GM20431 (cell line): ENCODE results near the gene KRT79.

Experiments
- in situ Hi-C: fragments of 300-500 bp; cut with MseI, MboI; formaldehyde crosslinking; loops from one replicate; pipeline ENCODE4 v1.15.0; 2020; ENCODE audit warnings: low sequenced_read_pairs; ENCODE audit not compliant: unreplicated experiment

The KRT79 gene

DNA sequence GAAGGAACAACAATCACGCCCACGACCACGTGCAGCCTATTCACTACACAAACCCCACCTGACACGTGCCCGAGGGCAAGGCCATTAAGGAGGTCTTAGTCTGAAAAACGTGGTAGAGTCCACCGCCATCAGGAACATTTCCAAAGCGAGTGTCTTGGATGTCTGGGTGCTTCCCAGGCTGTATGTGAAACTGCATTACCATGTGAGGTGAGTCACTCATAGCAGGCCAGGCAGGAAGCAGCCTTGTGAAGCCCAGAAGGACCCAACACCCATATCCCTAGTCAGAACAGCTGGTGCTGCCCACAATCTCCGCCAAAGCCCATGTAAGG is 3.3 kb upstream of the KRT79 start:
- in situ Hi-C loops: no loop called here

GRCh38 chr12:52836491-52837412 is 2.6 kb upstream of the KRT79 start:
- in situ Hi-C loops: no loop called here

DNA sequence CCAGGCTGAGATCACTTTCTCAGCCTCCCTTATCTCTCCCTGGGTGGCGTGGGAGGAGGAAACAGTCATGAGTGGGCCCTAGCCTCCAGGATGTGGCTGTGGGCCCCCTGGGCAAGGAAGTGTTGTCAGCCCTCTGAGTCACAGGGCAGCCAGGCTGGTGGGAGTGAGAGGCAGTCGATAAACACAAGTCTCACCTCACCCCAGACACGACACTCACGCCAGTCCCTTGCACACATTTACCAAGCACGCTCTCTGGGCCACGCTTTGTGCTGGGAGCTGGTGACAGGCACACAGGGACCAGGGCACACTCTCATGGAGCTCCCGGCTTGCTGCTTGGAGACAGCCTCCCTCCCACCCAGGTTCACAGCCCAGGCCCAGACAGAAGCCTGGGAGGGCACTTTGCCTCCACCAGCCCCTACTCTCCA is 1.9 kb upstream of the KRT79 start:
- in situ Hi-C loops: no loop called here

DNA sequence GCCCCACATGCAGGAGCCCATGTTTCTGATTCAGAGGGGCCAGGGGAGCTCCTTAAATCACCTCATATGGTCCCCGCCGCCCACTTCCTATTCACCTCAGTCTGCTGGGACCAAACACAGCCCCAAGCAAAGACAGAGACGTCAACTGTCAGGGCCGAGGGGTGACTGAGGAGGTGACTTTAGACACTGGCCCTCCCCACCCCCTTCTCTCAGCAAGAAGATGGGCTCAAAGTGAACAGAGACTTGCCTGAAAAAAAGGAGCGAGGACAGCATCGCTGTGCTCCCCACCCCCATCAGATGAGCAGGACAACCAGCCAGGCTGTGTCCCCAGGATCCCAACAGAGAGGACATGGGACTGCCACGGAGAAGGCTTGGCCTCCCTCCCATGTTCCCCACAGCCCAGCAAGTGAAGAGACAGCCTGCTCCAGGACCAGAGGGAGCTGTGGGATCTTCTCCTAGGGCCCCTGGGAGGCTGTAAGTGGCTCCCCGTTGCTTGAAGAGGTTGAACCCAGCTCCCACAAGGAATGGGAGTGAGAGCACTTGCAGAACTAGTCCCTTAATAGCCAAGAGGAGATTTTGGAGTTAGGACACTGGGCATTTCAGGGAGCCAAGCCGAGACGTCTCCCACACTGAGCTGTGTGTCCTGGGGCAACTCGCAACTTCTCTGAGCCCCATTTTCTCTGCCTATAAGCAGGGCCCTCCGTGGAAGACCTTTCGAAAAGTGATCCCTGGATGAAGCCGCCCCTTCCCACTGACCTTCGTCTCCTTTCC is 1.3 kb upstream of the KRT79 start:
- in situ Hi-C loops: no loop called here

DNA sequence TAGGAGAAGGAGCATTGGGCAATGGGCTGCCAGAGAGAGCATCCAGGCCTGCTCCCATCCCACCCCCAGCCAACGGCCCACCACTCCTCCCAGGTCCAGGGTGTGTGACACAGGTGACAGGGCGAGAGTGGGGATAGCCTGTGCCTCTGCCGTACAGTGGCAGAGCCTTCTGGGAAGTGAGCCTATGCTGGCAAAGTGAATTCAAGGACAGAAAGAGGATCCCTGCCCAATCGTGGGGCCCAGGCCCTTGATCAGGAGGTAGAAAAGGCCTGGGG is 553 bp upstream of the KRT79 start:
- in situ Hi-C loops: no loop called here

DNA sequence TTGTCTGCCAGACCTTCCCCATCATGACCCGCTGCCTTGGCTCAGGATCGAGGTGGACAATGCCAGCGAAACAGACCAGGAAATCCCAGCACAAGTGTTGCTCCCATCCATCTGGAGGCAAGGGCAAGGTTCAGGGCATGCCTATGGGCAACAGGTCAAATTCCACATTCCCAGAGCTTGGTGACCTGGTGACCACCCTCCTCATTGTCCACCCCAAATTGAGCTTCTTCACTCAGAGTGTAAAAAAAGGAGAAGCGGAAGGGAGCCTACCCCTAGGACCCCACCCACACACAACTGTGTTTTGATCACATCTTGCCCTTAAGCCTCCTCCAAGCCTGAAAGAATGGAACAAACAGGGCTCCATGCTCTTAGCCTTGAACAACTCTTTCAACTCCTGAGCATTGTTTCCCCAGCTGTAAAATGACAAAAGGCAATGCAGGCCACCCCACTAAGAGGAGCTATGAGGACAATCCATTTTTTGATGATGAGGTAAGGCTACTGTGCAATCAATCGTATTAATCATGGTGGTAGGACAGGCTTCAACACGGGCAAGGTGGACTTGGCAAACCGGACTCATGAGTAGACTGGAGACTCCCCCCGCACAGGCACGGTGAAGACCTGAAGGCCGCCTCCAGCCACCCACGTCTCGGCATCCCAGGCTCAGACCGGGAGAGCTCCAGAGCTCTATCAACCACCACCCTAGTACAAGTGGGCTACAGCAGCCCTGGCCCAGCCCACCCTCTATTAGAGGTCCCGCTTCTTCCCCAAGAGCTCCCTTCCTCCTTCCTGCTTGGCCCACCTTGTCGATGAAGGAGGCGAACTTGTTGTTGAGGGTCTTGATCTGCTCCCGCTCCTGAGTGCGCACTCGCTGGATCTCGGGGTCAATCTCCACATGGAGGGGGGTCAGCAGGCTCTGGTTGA is 866 bp downstream of the KRT79 start:
- in situ Hi-C loops: no loop called here

DNA sequence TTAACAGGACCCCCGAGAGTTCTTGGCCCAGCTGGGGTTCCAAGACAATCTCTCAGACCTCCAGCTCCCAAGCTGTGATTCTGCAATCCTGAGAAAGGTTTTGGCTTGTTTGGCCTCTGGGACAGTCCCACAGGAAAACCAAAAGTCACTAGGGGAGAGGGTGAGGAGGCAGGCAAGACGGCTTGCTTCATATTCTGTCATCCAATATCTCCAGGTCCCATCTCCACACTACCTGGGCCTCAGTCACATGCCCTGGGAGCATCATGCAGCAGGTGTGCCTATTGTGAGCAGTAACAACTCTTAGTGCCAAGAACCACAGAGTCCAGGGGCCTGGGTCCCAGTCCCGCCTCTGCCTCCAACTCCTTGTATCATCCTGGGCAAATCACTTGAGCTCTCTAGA is 1.7 kb downstream of the KRT79 start:
- in situ Hi-C loops: no loop called here

DNA sequence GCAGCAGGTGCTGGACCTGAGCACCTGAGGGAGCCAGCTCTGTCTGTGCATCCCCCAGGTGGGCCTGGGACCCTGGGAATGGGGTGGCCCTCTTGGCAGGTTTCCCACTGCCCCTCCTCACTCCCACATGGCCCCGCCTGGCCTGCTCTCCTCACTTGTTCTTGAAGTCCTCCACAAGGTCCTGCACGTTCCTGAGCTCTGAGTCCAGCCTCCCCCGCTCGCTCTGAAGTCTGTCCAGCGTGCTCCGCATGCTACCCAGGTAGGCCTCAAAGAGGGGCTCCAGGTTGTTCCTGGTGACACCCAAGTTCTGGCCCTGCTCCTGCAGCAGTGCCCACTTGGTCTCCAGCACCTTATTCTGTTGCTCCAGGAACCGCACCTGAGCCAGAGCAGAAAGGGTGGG is 2.9 kb downstream of the KRT79 start:
- in situ Hi-C loops: no loop called here

DNA sequence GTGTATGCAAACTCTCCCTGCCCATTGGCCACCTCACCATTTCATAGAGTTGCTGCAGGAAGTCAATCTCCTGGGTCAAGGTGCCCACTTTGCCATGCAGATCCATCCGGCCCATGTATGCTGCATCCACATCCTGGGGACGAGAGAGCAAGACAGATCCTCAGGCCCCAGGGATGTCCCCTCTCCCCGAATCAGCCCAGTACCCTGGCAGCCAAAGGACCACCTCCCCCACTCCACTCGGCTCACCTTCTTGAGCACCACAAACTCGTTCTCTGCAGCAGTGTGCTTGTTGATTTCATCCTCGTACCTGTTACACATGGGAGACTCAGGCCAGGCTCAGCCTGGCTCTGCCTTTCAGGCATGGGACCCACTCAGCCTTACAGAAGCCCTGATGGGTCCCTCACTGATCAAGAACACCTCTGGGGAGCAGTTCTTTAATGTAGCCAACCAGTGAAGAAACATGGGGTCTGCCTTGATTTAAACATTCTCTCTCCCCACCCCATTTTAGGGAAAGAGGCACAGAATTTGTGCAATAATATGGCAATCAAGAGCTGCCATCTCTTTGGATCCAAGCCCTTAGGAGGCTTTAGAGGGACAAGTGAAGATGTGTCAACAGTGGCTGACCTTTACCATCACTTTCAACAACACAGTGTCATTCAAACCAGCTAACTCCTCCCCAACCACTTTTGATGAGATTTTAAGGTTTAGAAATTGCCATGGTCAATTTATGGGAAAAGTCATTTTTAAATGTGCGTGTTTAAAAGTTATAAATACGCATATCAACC is 3.9 kb downstream of the KRT79 start:
- in situ Hi-C loops: no loop called here

DNA sequence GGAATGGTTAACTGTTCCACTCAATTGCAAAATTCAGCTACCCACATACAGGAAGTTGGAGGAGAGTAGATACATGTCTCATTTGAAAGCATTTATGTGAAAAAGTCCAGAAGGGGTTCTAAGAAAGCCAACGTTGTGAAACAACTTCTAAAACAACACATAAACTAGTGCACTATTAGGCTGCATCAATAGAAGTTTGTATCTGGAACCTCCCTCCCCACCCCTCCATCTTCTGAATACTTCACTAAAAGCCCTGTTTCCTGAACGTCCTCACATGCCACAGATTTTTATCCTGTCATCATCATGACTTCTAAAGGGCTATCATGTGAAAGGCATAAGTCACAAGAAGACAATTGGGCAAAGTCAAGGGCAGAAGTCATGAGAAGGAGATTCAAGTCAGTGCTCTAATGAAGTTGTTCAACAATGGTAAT is 5.5 kb downstream of the KRT79 start:
- in situ Hi-C loops: no loop called here

DNA sequence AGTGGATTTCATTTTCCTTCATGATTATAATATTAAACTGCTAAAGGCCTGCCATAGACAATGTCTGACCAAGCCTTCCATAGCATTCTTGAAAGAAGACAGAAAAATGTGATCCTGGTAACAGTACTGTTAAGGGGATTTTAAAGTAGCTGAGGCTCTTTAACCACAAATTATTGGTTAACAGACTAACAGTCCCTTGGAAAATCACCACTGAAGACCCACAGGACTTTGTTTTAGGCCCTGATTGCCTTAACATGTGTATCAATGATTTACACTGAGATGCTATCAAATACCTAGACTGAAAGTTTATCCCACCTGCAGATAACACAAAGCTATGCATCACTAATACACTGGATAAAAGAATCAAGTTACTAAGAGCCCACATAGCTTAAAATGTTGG is 6.0 kb downstream of the KRT79 start:
- in situ Hi-C loops: no loop called here

DNA sequence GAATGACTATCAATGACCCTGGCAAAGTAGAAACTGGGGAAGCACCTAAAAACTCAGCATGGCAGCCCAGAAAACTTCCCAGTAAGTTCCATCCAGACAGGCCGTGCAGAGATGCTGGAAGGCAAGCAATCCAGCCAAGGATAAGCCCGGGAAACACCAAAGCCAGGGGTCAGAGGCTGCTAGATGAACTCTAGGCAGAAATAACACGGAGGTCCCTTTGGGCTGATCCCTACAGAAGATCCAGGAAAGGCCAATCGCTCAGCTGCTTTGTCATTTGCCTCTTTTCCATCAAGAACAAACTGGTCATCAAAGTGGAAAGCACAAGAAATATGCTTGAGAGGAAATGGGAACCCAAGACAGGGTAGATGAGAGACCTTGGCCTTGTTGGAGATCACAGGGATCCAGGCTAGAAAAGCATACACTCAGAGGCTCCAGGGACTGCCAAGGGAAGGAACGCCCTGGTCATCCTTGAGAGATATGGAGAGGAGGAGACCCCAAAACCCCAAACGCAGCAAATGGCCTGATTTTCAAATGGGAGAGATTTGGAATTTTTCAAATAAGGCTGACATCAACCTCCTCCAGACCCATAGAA is 6.5 kb downstream of the KRT79 start:
- in situ Hi-C loops: no loop called here

DNA sequence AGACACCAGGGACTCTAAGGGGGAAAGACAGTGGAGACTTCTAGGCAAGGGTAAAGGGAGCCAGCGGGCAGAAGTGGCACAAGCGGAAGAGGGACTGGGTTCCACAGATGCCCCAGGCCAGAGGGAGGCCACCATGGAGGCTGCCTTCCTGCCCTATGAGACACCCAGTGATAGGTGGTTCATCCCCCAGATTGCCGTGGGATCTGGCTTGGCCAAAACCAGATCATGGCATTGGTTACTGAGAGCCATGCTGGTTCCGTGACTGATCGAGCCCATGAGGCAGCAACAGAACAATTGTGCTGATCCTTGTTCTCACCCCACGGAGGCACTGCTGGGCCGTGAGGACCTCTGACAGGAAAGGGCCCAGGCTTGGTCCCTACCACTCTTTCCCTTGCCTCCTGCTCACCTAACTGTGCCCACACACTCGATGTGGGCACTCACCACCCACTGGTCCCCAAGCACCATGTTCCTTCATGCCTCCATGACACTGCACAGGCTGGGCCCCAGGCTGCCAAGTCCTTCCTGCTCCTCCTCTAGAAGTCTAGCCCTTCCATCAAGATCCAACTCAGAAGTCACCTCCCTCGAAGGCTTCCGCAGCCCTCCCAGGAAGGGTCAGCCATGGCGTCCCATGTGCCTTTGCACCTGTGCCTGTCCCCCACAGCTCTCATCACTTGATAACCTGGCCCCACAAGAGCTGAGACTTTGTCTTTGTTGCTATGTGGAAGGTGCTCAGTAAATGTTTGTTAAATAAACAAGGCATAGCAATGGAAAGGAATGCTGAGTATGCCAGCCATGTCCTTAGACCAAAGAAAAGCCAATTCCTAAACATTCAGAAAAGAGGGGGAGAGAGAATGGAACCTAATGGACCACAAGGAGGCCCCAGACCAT is 7.3 kb downstream of the KRT79 start:
- in situ Hi-C loops: no loop called here

DNA sequence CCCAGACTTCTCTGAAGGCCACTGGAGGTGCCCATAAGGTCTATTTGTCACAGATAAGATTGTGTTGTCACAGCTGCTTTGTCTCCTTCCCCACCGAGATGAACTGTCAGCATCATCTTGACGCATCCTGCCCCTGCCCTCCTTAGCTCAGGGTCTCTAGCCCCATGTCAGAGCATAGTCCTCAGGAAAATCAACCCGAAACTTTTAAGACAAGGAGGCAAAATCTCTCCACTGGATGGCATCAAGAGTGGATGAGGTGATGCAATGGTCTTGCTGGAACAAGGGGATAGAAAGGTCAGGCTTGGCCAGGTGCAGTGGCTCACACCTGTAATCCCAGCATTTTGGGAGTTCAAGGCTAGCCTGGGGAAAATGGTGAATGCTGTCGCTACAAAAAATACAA is 8.2 kb downstream of the KRT79 start:
- in situ Hi-C loops: no loop called here

- in situ Hi-C loops: no loop called here
Measured at GRCh38 chr12:52824741-52825410, 9.2 kb downstream of the KRT79 start.

DNA sequence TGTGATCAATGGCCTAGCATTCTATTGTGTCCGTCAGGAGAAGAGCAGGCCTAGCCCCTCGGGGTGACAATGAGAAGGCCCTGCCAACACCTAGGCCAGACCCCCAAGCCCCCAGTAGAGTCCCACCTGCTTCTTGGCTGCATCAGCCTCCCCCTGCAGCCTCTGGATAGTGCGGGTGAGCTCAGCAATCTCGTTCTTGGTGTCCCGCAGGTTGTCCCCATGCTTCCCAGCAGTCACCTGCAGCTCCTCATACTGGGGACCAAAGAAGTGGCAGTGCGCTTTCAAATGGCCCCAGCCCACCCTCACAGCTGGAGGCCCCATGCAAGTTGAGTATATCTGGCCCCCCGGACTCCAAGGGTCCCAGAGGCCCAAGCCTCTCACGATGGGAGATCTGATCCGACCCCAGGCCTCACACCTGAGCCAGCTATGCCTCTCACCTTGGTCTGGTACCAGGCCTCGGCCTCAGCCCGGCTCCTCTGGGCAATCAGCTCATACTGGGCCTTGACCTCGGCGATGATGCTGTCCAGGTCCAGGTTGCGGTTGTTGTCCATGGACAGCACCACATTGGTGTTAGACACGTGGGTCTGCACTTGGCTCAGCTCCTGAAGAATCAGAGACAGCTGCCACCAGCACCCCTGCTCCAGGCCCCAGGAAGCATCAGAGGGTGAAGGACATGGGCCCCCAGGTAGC is 10.2 kb downstream of the KRT79 start:
- in situ Hi-C loops: no loop called here

- in situ Hi-C loops: no loop called here
Measured at GRCh38 chr12:52822771-52823510, 11.2 kb downstream of the KRT79 start.
